ENCODE measurements around the gene PSMB11.
"Not testable (repeated sequence)": the region's sequence is repeated elsewhere in the genome, so short reads cannot be mapped to it uniquely, and the experiment has no call there.

Gene PSMB11, protein sequence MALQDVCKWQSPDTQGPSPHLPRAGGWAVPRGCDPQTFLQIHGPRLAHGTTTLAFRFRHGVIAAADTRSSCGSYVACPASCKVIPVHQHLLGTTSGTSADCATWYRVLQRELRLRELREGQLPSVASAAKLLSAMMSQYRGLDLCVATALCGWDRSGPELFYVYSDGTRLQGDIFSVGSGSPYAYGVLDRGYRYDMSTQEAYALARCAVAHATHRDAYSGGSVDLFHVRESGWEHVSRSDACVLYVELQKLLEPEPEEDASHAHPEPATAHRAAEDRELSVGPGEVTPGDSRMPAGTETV

DNA sequence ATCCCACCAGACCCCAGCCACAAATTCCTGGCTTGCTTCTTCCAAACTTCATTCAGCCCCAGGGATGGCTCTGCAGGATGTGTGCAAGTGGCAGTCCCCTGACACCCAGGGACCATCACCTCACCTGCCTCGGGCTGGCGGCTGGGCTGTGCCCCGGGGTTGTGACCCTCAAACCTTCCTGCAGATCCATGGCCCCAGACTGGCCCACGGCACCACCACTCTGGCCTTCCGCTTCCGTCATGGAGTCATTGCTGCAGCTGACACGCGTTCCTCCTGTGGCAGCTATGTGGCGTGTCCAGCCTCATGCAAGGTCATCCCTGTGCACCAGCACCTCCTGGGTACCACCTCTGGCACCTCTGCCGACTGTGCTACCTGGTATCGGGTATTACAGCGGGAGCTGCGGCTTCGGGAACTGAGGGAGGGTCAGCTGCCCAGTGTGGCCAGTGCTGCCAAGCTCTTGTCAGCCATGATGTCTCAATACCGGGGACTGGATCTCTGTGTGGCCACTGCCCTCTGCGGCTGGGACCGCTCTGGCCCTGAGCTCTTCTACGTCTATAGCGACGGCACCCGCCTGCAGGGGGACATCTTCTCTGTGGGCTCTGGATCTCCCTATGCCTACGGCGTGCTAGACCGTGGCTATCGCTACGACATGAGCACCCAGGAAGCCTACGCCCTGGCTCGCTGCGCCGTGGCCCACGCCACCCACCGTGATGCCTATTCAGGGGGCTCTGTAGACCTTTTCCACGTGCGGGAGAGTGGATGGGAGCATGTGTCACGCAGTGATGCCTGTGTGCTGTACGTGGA lies at the start of gene PSMB11:
PSMB11 (plus strand) TSS at position 51 of the 804 bp plus-strand sequence; CDS start at position 65, 14 bp downstream.
- no peak for DNase-seq (ENCODE audit: low read depth)

DNA sequence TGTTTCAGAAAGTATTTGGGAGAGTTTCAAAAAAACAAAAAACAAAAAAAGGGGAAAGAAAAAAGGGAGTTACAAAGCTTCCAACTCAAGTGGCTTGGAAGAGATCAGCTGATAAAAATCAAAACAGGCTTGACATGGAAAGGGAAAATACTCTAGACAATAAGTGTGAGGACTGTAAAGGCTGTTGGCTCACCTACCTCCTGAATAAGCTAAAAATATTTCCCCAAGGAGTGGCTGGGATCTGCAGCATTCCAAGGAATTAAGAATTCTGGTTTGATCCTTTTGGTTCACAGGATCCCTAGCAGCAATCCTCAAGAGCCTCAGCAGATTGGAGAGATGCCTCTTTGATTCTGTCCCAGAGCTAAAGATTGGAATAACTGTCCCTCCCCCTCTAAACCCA lies 48.5 kb upstream of the PSMB11 start:
- DNase-seq (ENCODE audit: low read depth) = no peak

DNA sequence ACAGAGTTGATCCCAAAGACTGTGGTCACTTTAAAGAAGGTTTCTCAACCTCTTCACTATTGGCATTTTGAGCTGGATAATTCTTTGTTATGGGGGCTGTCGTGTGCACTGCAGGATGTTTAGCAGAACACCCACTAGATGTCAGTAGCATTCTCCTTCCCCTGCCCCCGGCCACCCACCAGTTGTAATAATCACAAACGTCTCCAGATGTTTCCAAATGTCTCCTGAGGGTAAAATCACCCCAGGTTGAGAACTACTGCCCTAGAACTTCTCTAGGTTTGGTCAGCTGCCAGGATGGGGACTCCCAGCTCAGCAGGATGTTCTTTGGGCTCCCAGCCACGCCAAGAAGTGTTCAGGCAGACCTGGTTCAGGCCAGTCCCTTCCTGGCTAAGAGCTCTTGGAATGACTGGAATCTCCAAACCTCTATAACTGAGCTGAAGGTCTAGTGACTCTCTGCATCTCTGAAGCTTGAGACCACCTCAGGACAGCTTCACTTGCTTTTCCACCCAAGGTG lies 47.2 kb upstream of the PSMB11 start:
- DNase-seq (ENCODE audit: low read depth) = peak; percentile 45

DNA sequence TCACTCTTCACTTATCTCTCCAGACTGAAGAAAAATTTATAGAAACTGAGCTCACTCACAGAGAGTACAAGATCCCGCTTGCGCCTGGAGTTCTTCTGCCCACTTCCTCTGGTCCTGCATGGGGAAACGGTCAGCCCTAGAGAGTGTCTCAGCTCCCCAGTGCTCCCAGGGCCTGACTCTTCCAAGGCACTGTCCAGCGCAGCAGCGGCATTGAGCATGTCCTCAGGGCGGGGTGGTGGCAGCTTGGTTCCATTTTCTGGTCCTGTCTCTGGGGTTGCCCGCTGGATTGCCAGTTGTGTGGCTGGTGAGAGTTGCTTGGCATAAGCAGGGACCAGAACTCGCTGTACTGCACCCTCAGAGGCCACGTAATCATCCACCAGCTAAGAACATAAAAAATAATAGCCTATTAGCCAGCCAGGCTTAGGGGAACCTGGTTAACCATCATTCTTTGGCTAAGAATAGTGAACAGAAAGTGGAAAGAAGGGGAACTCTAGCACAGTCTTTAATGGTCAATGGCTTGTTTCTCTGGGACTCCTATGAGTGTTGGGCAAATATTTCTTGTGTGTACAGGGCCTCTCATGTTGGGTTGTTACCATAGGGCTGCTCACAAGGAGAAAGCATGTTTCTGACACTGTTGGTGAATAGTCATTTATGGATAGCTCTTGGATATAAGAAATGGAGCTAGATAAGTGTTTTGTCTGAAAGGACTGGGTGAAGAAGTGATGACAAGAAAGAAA lies 46.0 kb upstream of the PSMB11 start:
- peak; percentile 27 for DNase-seq (ENCODE audit: low read depth)

DNA sequence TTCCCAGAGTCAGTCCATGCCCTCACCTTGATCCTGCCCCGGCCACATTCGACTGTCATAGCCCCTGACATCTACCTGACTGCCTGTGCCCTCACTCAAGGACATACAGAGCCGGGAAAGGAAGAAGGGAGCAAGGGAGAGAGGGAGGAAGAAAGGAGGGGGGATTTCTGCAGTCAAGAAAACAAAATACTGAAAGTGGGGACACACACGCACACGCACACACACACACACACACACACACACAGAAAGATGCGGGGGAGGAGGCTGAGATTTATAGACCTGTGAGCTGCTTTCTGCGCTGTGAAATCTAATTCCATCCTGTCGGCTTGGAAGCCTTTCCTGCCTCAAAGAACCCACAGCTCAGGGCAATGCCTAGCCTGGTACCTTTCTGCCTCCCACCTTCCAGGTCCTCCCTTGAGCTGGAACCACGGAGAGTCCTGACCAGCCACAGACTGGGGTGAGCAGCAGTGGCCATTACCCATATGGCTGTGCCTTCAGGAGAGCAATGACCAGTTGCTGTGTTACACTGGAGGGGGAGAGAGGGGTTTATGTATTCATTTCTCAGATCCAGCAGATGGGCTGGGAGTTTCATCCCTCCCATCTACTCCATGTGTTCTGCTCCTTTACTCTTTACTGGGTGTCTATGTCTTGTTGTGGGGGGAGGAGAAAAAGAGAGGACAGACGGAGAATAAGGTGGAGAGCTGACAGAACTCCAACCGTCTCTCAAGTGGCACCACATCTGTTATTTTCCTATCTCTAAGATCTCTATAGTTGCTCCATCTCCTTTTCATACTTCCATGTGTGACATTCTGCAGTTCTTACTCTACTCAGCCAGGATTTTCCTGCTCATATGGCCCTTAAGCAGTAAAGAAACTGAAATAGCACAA lies 45.0 kb upstream of the PSMB11 start:
- peak; percentile 81 for DNase-seq (ENCODE audit: low read depth)

DNA sequence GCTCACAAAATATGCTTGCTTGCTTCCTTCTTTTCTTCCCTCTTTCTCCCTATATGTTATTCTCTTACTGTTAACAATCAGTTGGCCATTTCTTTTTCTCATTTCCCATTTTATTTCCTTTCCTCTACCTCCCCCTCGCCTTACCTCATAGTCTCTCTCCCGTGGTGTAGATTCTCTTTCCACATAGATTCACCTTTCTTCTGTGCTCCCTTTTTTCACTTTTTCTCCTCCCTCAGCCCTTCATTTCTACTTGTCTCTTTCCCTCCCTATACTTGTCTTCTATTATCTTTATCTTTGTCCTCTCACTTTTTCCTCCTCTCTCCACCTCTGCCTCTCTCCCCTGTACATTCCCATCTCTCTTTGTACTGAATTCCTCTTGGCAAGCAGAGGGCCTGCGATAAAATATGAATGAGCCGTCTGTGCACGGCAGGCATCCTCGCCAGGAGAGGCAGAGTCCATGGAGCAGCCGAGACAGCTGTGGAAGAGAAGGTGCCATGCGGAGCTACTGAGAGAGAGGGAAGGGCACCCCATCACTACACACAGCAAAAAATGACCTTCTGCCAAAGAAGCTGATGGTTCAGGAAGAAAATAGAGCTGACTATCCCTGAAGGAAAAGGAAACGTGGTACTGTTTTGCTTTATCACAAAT lies 44.2 kb upstream of the PSMB11 start:
- no peak for DNase-seq (ENCODE audit: low read depth)

DNA sequence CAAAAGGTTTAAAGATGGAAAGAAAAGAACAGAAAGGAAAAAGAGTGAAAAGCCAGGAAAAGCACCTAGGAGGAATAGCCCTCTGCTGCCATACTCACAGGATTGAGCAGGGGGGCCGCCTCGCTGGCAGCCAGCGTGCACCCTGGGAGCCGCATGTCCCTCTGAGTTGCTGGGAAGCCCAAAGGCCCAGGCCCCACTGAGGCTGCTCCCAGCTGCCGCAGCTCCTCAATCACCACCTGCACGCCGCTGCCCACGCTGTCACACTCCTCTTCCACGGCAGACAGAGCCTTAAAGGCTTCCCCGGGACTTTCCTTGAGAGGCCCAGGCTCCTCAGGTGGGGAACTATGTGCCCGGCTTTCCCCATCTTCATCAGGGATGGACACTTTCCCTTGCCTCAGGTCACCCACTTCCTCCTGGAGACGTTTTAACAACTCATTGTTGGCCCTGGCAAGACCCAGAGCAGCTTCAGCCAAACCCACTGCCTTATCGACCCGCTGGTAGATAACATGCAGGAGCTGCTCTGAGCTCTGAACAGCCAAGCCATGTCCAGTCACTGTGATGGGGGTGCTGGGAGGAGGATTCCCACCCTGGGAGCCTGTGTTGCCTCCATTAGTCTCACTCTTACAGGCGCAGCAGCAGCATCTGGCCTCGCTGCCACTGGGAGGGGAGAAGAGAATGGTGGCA lies 43.5 kb upstream of the PSMB11 start:
- no peak for DNase-seq (ENCODE audit: low read depth)

DNA sequence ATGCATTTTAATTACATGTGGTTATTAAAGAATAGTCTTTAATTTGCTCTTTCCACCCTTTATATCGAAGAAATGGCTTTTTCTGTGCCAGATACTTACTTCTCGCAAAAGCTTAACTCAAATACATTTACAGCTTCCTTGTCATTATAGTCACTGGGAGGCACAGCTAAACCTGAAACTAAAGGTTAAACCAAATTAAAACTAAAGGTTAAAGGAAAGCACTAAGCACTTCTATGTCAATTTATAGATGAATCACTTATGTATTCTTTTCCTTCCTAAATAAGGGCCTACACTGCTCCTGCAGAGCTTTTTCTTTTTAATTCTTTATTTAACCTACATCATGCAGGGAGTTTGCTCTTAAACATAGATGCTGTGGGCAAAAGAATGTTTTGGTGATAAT lies 41.2 kb upstream of the PSMB11 start:
- no peak for DNase-seq (ENCODE audit: low read depth)

DNA sequence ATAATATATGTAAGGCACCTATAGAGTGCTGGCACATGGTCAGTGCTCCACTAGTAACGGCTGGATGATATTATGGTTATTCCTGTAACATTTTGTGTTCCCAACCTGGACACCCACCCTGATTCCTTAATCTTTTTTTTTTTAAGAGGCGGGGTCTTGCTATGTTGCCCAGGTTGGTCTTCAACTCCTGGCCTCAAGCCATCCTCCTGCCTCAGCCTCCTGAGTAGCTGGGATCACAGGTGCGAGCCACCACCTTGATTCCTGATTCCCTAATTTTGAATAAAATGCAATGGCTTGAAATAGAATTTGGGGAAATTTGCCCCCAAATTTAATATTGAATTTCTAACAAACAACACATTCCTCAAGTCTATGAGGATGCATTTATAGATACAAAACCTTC lies 39.4 kb upstream of the PSMB11 start:
- DNase-seq (ENCODE audit: low read depth) = no peak

DNA sequence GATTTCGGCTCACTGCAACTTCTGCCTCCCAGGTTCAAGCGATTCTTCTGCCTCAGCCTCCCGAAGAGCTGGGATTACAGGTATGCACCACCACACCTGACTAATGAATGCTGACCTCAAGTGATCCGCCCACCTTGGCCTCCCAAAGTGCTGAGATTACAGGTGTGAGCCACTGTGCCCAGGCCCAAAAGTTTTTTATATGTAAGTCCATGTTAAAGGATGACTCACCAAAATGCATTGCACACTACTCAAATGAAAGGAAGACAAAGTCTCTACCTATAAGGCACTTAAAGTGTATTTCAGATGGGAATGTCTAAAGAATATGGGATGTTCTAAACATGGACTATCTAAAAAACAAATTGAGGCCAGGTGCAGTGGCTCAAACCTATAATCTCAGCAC lies 37.7 kb upstream of the PSMB11 start:
- not testable (repeated sequence) for DNase-seq (ENCODE audit: low read depth)

DNA sequence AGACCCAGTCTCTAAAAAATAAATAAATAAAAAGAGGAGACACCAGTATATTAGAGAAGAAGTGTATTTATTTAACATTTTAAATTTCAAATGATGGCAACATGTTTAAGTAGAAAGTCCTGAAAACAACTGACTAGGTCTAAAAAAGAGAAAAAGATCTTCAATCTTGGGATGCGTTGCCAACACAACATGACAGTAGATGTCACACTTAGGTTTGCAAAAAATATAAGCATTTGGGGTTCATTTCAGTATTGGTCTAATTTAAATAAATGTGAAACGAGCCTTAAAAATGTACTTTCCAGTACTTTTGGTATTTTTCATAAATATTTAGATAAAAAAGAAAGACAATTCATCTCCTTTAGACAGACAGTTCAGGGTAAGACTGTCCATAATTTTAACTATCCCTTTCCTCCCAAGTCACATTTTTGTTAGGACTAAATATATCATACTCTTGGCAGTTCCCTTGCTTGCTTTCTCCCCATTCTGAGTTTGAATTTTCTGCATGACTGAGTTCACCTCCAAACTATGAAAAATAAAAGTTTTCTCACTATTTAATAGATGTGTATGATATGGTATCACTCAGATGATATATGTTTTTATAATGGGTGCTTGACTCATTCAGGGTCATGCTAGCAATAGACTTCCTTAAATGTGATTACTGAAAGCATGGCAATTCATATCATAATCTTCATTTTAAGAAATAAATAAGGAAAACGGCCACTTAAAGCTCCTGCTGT lies 36.4 kb upstream of the PSMB11 start:
- DNase-seq (ENCODE audit: low read depth) = peak; percentile 39

DNA sequence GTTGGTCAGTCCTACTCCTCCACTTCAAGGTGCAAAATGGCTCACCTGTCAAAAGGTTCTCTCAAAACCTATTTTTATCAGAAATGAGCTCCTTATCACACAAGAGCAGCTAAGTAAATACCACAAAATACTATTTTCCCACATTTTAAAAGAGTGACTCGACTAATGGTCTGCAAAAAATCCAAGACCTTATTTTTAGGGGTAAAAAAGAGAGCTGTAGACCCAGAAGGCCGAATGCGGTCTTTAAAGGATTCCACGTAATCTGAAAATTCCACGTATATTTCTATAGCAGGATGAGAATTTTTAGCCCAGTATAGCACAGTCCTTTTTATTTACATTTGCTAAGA lies 35.9 kb upstream of the PSMB11 start:
- peak; percentile 22 for DNase-seq (ENCODE audit: low read depth)

DNA sequence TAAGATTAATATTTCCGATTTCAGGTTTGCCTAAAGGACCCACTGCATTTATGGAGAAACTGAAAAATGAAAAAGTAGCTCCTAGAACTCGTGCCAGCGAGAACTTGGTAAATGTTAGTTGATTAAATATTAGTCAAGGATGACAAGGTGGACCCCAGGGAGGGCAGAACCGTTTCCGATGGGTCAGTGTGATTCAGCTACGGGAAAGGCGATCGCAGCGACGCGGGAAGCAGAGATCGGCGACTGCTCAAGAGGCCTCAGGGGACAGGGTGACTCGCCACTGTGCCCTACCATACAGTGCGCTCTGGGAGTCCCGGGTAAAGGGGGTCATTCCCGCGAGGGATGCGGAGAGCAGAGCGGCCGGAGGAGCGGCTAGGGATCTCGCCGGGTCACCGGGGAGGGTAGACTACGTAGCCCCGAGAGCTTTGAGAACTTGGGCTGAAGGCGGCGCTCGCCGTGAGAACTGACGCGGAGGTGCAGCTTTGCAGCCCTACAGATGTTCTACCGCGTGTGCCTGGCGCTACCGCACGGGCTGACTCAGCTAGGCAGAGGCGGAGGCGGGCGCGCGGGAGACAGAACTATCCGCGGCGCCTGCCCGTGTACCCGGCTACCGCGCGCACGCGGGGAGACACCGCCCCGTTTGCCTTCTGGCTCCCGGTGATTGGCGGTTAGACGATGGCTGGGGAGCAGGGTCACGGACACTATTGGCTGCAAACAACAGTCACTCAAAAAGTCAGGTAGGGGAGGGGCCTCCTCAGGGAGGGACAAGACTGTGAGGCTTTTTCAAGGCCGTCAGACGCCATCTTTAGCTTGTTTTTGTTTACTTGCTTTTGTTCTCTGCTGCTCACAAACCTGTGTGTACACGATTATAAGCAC lies 35.2 kb upstream of the PSMB11 start:
- DNase-seq (ENCODE audit: low read depth) = peak; percentile 97

DNA sequence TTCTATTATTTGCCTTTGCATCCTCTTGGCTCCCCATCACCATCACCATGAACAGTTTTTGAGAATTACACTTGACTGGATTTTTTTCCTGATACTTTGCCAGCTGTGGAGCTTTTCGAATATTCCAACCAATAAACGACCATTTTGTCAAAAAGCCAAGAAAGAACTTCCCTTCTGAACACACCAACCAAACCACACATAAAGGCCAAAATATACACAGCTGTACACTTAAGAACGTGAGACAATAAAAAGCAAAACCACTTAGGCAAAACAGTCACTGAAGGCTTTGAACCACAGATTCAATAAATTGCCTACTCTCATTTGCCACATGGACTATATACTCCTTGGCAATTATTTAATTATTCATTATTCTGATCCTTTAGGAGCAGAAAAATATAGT lies 33.2 kb upstream of the PSMB11 start:
- DNase-seq (ENCODE audit: low read depth) = no peak

DNA sequence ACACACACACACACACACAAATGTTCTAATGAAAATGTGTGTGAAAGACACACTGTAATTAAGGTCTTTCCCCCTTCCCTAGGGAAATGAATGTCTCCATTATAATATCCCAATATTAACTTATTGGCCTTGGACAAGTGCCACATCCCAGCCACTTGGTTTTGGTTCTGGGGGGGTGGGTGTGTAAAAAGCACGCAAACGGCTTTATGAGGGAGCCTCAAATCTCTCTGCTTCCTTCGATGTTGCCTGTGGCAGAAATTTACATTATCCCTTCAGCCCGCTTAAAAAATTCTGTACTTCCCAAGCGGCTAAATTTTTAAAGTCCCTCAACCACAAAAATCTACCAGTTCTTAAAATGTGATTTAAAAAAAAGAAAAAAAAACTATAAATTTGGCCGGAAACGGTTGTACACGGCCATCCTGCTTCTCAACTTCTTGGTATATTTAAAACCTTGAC lies 32.5 kb upstream of the PSMB11 start:
- no peak for DNase-seq (ENCODE audit: low read depth)

DNA sequence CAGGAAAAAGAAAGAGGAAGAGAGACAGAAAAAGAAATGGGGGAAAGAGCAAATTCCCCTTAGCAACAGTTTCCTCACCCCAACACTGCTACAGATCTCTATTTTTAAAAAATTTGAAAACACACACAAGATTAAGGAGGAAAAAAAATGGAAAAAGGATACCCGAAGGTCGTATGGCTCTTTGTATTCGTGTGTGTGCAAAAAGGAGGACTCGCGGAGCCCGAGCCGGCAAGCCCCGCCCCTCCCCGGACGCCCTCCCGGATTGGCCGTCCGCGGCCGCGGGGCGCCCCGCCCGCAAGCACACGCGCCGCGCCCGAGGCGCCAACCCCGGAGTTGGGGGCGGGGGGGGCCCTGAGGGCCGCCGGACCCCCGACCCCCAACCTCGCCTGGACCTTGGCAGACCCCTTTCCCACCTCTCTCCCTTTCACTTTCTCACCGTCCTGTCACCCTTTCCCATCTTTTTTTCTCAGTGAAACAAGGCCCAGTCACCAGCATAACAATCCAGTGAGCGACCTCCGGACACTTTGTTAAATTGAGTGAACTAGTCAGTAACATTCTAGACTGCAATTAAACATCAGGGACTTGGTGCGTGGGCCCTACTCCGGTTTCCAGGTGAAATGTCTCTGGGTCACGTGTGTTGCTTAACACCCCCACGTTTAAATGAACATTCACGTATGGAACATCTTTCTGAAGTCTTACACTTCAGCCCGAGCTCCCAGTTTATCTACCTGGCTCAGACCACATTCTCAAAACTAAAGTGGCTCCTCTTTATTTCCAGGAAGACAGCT lies 31.9 kb upstream of the PSMB11 start, which contains the start of gene C14orf93:
C14orf93 (minus strand) TSS at position 205 of the 788 bp plus-strand sequence. CDS start 11,120 bp downstream, outside the sequence.
- DNase-seq (ENCODE audit: low read depth) = peak; percentile 44

DNA sequence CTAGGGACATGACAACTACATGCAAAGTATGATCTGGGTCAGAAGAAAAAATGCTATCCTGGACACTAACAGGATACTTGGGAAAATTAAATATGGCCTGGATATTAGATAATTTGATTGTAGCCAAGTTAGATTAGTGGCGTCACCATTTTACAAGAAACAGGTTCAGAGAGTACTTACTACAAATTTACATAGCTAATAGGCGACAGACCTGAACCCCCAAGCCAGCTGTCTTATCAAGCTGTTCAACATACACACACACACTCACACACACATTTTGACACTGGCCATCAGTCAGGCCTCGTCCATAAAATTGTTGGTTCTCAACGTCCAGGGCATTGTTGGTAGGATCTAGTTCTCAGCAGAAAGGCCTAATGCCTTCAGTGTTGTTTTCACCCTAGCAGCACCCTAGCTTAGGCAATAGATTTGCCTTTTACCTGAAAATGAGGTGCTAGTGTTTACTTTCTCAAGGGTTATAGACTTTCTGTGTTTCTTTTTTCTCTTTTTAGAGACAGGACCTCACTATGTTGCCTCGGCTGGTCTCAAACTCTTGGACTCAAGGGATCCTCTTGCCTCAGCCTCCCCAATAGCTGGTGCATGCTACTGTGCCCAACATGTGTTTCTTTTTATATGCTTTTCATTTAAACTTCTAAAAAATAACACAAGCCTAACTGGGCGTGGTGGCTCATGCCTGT lies 28.8 kb upstream of the PSMB11 start:
- DNase-seq (ENCODE audit: low read depth) = no peak

Measured in amniotic epithelial cell (primary cell).